Erythroblast (primary cell): ENCODE results near the gene TIAM1.

ENCODE experiments used
- GATA1 ChIP-seq: IDR thresholded peaks from 2 replicates; pipeline ENCODE4 v1.6.1; 2011; ENCODE audit warnings: low read depth, mild to moderate bottlenecking, control low read depth, low read length, moderate library complexity
- POLR2A ChIP-seq: IDR thresholded peaks from 2 replicates; pipeline ENCODE4 v1.6.1; 2011; ENCODE audit warnings: mild to moderate bottlenecking, low read length

- no peak for TF ChIP-seq POLR2A
- no peak for TF ChIP-seq GATA1
Observed at GRCh38 chr21:31251686-31252085, 92.4 kb downstream of the TIAM1 start.
